Keratinocyte (primary cell): ENCODE measurements around the gene PRELID1. TPM values are rescaled to one million over a fixed set of nuclear protein-coding genes. Genes with fewer than 3 reads are reported as not detected.

Experiments
- DNase-seq: peaks from one replicate; pipeline ENCODE4 v3.0.0-alpha.2; 2011; ENCODE audit warnings: low read depth, missing footprints, low spot score
- FAIRE-seq: peaks from 2 replicates; lab custom pipeline; 2011; peaks lifted over from hg19 to GRCh38; lab: Jason Lieb, UNC
- H2AFZ ChIP-seq: 2 replicates; pipeline ENCODE4 v1.6.0; 2012; ENCODE audit warnings: low read length, control low read depth, inconsistent platforms; ENCODE audit not compliant: control insufficient read depth
- H3K27ac ChIP-seq: 2 replicates; pipeline ENCODE4 v1.5.1; 2011; ENCODE audit warnings: low read length; ENCODE audit not compliant: control insufficient read depth, insufficient read depth
- H3K27me3 ChIP-seq: 3 replicates; pipeline ENCODE4 v1.6.0; 2011; ENCODE audit warnings: low read length; ENCODE audit not compliant: control insufficient read depth, insufficient read depth; ENCODE audit errors: extremely low read depth
- H3K36me3 ChIP-seq, 2 experiments: 2 replicates in 1 of 2; 3 replicates in 1 of 2; pipeline ENCODE4 v1.5.1; 2011; ENCODE audit warnings: low read length in 2 of 2, mild to moderate bottlenecking in 1 of 2; ENCODE audit not compliant: control insufficient read depth in 2 of 2, insufficient read depth in 2 of 2; ENCODE audit errors: extremely low read depth in 1 of 2
- H3K4me1 ChIP-seq: 3 replicates; pipeline ENCODE4 v1.5.1; 2011; ENCODE audit warnings: low read length; ENCODE audit not compliant: control insufficient read depth, insufficient read depth; ENCODE audit errors: extremely low read depth
- H3K4me2 ChIP-seq: 3 replicates; pipeline ENCODE4 v1.6.0; 2011; ENCODE audit warnings: low read depth, low read length; ENCODE audit not compliant: control insufficient read depth, insufficient read depth; ENCODE audit errors: extremely low read depth
- H3K4me3 ChIP-seq, 3 experiments: fragments of 200-600 bp in 1 of 3; sonication (generic) in 1 of 3; 2 replicates in 2 of 3; 3 replicates in 1 of 3; pipeline ENCODE4 v1.5.1; 2011 to 2016; ENCODE audit warnings: low read length in 3 of 3, mild to moderate bottlenecking in 3 of 3, control low read depth in 2 of 3, inconsistent platforms in 1 of 3, low read depth in 1 of 3, mixed read lengths in 1 of 3, mixed run types in 1 of 3, moderate library complexity in 1 of 3; ENCODE audit not compliant: control insufficient read depth in 2 of 3, insufficient read depth in 2 of 3; ENCODE audit errors: extremely low read depth in 1 of 3
- H3K79me2 ChIP-seq: 2 replicates; pipeline ENCODE4 v1.6.0; 2012; ENCODE audit warnings: low read length; ENCODE audit not compliant: control insufficient read depth, insufficient read depth
- H3K9ac ChIP-seq: 3 replicates; pipeline ENCODE4 v1.6.0; 2011; ENCODE audit warnings: low read length; ENCODE audit not compliant: control insufficient read depth, insufficient read depth; ENCODE audit errors: extremely low read depth
- H3K9me1 ChIP-seq: 3 replicates; pipeline ENCODE4 v1.6.0; 2011; ENCODE audit warnings: low read length; ENCODE audit not compliant: control insufficient read depth, insufficient read depth; ENCODE audit errors: extremely low read depth
- H3K9me3 ChIP-seq: 2 replicates; pipeline ENCODE4 v1.5.1; 2012; ENCODE audit warnings: low read depth, low read length; ENCODE audit not compliant: control insufficient read depth
- H4K20me1 ChIP-seq: 3 replicates; pipeline ENCODE4 v1.6.0; 2011; ENCODE audit warnings: low read length; ENCODE audit not compliant: control insufficient read depth, insufficient read depth; ENCODE audit errors: extremely low read depth
- CTCF ChIP-seq, 3 experiments: IDR thresholded peaks in 1 of 3; conservative IDR thresholded peaks in 1 of 3; optimal IDR thresholded peaks in 1 of 3; 2 replicates in 2 of 3; 3 replicates in 1 of 3; pipeline versions ENCODE3 to v1.5.1; 2011; ENCODE audit warnings: low read length in 3 of 3, mild to moderate bottlenecking in 3 of 3, moderate library complexity in 2 of 3, control low read depth in 1 of 3, inconsistent platforms in 1 of 3; ENCODE audit not compliant: insufficient read depth in 2 of 3; ENCODE audit errors: extremely low read depth in 1 of 3
- EZH2 ChIP-seq: IDR thresholded peaks from one replicate; pipeline ENCODE4 v1.6.1; 2012; ENCODE audit warnings: inconsistent platforms, mild to moderate bottlenecking, low read length, moderate library complexity
- dilution Hi-C: fragments of 300-500 bp; cut with MboI; formaldehyde crosslinking; loops from one replicate; pipeline ENCODE4 v1.7.0; 2020; ENCODE audit warnings: low sequenced_read_pairs; ENCODE audit not compliant: extremely low pct_ligation_motif_present
- polyA plus RNA-seq, 5 experiments: library from polyadenylated mRNA; depleted of rRNA in 3 of 5; stranded (reverse) in 3 of 5; stranded (forward) in 1 of 5; unstranded in 1 of 5; fragments of >200 nt; gene quantifications; 1 replicate in 1 of 5; 2 replicates in 3 of 5; 3 replicates in 1 of 5; pipeline versions ENCODE4 v1.2.1 to v1.2.3, GENCODE V29; 2011 to 2012; ENCODE audit warnings: missing spikeins in 2 of 5, low read depth in 1 of 5, low replicate concordance in 1 of 5

Gene PRELID1
- polyA plus RNA-seq, 1 donor (not counting 4 experiments of a cell fraction or from before 2014, with no cell fraction given), result 245 TPM

DNA sequence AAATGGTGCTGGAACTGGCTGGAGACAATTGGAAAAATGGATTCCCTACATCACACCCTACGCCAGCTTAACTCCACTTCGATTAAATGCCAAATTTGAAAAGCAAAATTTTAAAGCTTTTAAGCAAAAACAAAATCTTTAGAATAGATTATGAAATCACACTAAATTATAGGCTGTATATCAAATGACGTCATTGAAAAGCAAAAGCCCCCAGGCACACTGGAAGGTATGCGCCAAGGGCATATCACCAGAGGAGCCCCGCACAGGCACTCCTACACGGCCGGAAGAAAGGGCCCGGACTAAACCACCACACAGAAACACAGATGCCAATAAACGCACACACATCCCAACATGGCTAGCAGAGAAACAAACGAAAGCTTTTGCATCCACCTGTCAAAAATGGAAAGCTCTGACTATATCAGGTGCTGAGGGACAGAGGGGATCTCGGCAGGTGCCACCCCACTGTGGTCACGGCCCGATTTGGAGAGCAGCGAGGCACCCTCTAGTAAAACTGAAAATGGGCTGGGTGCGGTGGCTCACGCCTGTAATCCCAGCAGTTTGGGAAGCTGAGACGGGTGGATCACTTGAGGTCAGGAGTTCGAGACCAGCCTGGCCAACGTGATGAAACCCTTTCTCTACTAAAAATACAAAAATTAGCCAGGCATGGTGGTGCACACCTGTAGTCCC is 25.1 kb downstream of the PRELID1 start:
- peaks cover 9% of the 10 kb centered on the region for H3K4me1 ChIP-seq
- no peaks in the 10 kb centered on the region for H3K27me3 ChIP-seq
- TF ChIP-seq CTCF (optimal IDR thresholded peaks at IDR 0.05 in 1 of 3, IDR thresholded peaks at IDR 0.05 in 1 of 3, conservative IDR thresholded peaks at IDR 0.05 in 1 of 3; ENCODE audit: extremely low read depth in 1 of 3, insufficient read depth in 2 of 3, low read length in 3 of 3) (no peak), EZH2 (no peak)
- no peak overlapping the region for H3K27ac ChIP-seq
- no peak for FAIRE-seq
- dilution Hi-C loops, result no loop called here
- no peak overlapping the region for H3K4me3 ChIP-seq
- H2AFZ ChIP-seq, result no peak overlapping the region
- H3K9ac ChIP-seq, result no peak overlapping the region
- H3K4me2 ChIP-seq, result no peak overlapping the region
- no peak for DNase-seq
- no peaks in the 10 kb centered on the region for H3K9me1 ChIP-seq
- no peaks in the 10 kb centered on the region for H3K79me2 ChIP-seq
- H4K20me1 ChIP-seq, result no peaks in the 10 kb centered on the region
- H3K36me3 ChIP-seq, result peaks cover 18 to 31% of the 10 kb centered on the region in 2 experiments
- H3K9me3 ChIP-seq, result no peaks in the 10 kb centered on the region

- H2AFZ ChIP-seq, result no peak overlapping the region
- H3K27ac ChIP-seq, result no peak overlapping the region
- no peaks in the 10 kb centered on the region for H3K9me1 ChIP-seq
- no peaks in the 10 kb centered on the region for H3K9me3 ChIP-seq
- dilution Hi-C loops, result no loop called here
- DNase-seq, result no peak
- H3K9ac ChIP-seq, result no peak overlapping the region
- no peaks in the 10 kb centered on the region for H3K27me3 ChIP-seq
- H3K36me3 ChIP-seq, result peaks cover 21 to 38% of the 10 kb centered on the region in 2 experiments
- FAIRE-seq, result no peak
- H3K4me2 ChIP-seq, result no peak overlapping the region
- TF ChIP-seq CTCF (optimal IDR thresholded peaks at IDR 0.05 in 1 of 3, IDR thresholded peaks at IDR 0.05 in 1 of 3, conservative IDR thresholded peaks at IDR 0.05 in 1 of 3; ENCODE audit: extremely low read depth in 1 of 3, insufficient read depth in 2 of 3, low read length in 3 of 3) (no peak), EZH2 (no peak)
- no peaks in the 10 kb centered on the region for H3K79me2 ChIP-seq
- H3K4me3 ChIP-seq, result no peak overlapping the region
- peaks cover 9% of the 10 kb centered on the region for H3K4me1 ChIP-seq
- H4K20me1 ChIP-seq, result no peaks in the 10 kb centered on the region
Measured at GRCh38 chr5:177329883-177330282, 26.3 kb downstream of the PRELID1 start.
